ENCODE data around the gene IL20RB. TPM values are rescaled to one million over a fixed set of nuclear protein-coding genes. Genes with fewer than 3 reads are reported as not detected.

Gene IL20RB
- total RNA-seq = 0.54 and 1.6 TPM in 2 replicates

GRCh38 chr3:136957751-136958288 lies at the start of gene IL20RB:
Gene IL20RB, plus strand, starts transcription at chr3:136957983. Its CDS starts 131 bp downstream, at chr3:136958114.

Other genes starting within 250 kb of the IL20RB start
- 39.6 and 51.4 TPM in 2 replicates for gene STAG1, start 205.6 kb upstream of the IL20RB start, total RNA-seq
- gene SLC35G2, start 138.9 kb upstream of the IL20RB start, total RNA-seq = 0.11 TPM in 1 of 2 replicates, not detected in the other
- 20.5 and 29.8 TPM in 2 replicates for gene NCK1, start 95.8 kb upstream of the IL20RB start, total RNA-seq

Measured in placental epithelial cell (primary cell).